Measurements from ENCODE around the gene RXFP4.

- TF ChIP-seq CTCF (IDR thresholded peaks at IDR 0.05) (no peak), POLR2A (IDR thresholded peaks at IDR 0.05) (no peak), POLR2AphosphoS5 (IDR thresholded peaks at IDR 0.05) (no peak), EP300 (IDR thresholded peaks at IDR 0.05; ENCODE audit: low read depth) (no peak)
Measured at GRCh38 chr1:155967341-155968050, 26.1 kb downstream of the RXFP4 start.

Data from transverse colon (tissue), 4 donors.